ENCODE measurements around the gene NCAPD3. TPM values are rescaled to one million over a fixed set of nuclear protein-coding genes. Genes with fewer than 3 reads are reported as not detected.
"Not testable (repeated sequence)": the region's sequence is repeated elsewhere in the genome, so short reads cannot be mapped to it uniquely, and the experiment has no call there.

NCAPD3 gene
- total RNA-seq, 4 donors from 2014 or later = 6.2 to 9.6 (median 8.8) TPM

GRCh38 chr11:134200688-134201087 lies 23.1 kb downstream of the NCAPD3 start:
- TF ChIP-seq POLR2AphosphoS5 (IDR thresholded peaks at IDR 0.05) (no peak), CTCF (IDR thresholded peaks at IDR 0.05) (no peak), EP300 (IDR thresholded peaks at IDR 0.05) (no peak)
- WGBS = 97% methylated on average over 6 of the region's 6 CpGs
- Histone ChIP-seq H3K27ac (replicated peaks in 1 of 4) (no peak overlapping the region), H3K4me3 (no peak overlapping the region), H3K36me3 (peaks cover 13 to 66% (median 48%) of the 10 kb centered on the region in 4 donors), H3K9me3 (no peaks in the 10 kb centered on the region), H3K27me3 (no peaks in the 10 kb centered on the region), H3K4me1 (no peaks in the 10 kb centered on the region)
- DNase-seq (ENCODE audit: extremely low spot score) = no peak
- intact Hi-C loops (cut with DNase I) = no loop called here

- Histone ChIP-seq H3K27me3 (no peaks in the 10 kb centered on the region), H3K27ac (replicated peaks in 1 of 4) (no peak overlapping the region), H3K4me3 (no peak overlapping the region), H3K4me1 (no peaks in the 10 kb centered on the region), H3K9me3 (no peaks in the 10 kb centered on the region), H3K36me3 (peaks cover 13 to 64% (median 45%) of the 10 kb centered on the region in 4 donors)
- no peak for DNase-seq (ENCODE audit: extremely low spot score)
- no peak for TF ChIP-seq POLR2AphosphoS5 (IDR thresholded peaks at IDR 0.05)
- TF ChIP-seq EP300 (IDR thresholded peaks at IDR 0.05) = no peak
- no peak for TF ChIP-seq CTCF (IDR thresholded peaks at IDR 0.05)
- TF ChIP-seq POLR2A (IDR thresholded peaks at IDR 0.05; ENCODE audit: low read depth) = no peak
- intact Hi-C loops (cut with DNase I) = no loop called here
- 98% methylated on average over 9 of the region's 9 CpGs for WGBS
These were observed 24.2 kb downstream of the NCAPD3 start for GRCh38 chr11:134199531-134199930.

DNA sequence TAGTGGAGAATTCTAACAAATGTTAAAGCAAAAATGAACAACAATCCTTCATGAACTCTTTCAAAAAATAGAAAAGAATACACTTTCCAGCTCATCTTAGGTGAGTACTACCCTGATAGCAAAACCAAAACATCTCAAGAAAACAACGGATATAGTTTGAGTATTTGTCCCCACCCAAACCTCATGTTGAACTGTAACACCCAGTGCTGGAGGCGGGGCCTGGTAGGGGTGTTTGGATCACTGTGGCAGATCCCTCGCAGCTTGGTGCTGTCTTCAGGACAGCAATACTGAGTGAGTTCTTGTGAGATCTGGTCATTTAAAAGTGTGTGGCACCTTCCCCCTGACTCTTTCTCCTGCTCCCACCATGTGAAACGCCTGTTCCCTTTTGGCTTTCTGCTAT lies 27.0 kb downstream of the NCAPD3 start:
- 83% methylated on average over 2 of the region's 4 CpGs for WGBS
- no peaks in the 10 kb centered on the region for H3K4me1 ChIP-seq
- no peaks in the 10 kb centered on the region for H3K9me3 ChIP-seq
- no peak overlapping the region for H3K4me3 ChIP-seq
- H3K36me3 ChIP-seq = peaks cover 24 to 65% (median 45%) of the 10 kb centered on the region in 4 donors
- intact Hi-C loops (cut with DNase I) = no loop called here
- H3K27me3 ChIP-seq = no peaks in the 10 kb centered on the region
- no peak for DNase-seq (ENCODE audit: extremely low spot score)
- no peak for TF ChIP-seq POLR2AphosphoS5 (IDR thresholded peaks at IDR 0.05)
- TF ChIP-seq EP300 (IDR thresholded peaks at IDR 0.05) = no peak
- TF ChIP-seq POLR2A (IDR thresholded peaks at IDR 0.05; ENCODE audit: low read depth) = no peak
- no peak for TF ChIP-seq CTCF (IDR thresholded peaks at IDR 0.05)
- H3K27ac ChIP-seq (replicated peaks in 1 of 4) = no peak overlapping the region

GRCh38 chr11:134188092-134188491 lies 35.7 kb downstream of the NCAPD3 start:
- WGBS = 100% methylated on average over 8 of the region's 8 CpGs
- intact Hi-C loops (cut with DNase I); H3K27me3 ChIP-seq; H3K4me1 ChIP-seq; H3K9me3 ChIP-seq; H3K27ac ChIP-seq (replicated peaks in 1 of 4); H3K4me3 ChIP-seq; DNase-seq (ENCODE audit: extremely low spot score): not testable (repeated sequence)
- peaks cover 33 to 65% (median 57%) of the 10 kb centered on the region in 4 donors for H3K36me3 ChIP-seq

- 78% methylated on average over 4 of the region's 4 CpGs for WGBS
- no peak for DNase-seq (ENCODE audit: extremely low spot score)
- TF ChIP-seq POLR2AphosphoS5 (IDR thresholded peaks at IDR 0.05) (no peak), POLR2A (IDR thresholded peaks at IDR 0.05; ENCODE audit: low read depth) (no peak), EP300 (IDR thresholded peaks at IDR 0.05) (no peak), CTCF (IDR thresholded peaks at IDR 0.05) (no peak)
- no peaks in the 10 kb centered on the region for H3K4me1 ChIP-seq
- peaks cover 14 to 65% (median 42%) of the 10 kb centered on the region in 4 donors for H3K36me3 ChIP-seq
- H3K9me3 ChIP-seq = no peaks in the 10 kb centered on the region
- H3K27me3 ChIP-seq = no peaks in the 10 kb centered on the region
- intact Hi-C loops (cut with DNase I) = no loop called here
- H3K27ac ChIP-seq (replicated peaks in 1 of 4) = no peak overlapping the region
- H3K4me3 ChIP-seq = no peak overlapping the region
These were observed 42.1 kb downstream of the NCAPD3 start for GRCh38 chr11:134181707-134182106.

Data from esophagus muscularis mucosa (tissue), 4 donors.